Osteoblast (primary cell): ENCODE measurements around the gene PDE5A. TPM values are rescaled to one million over a fixed set of nuclear protein-coding genes. Genes with fewer than 3 reads are reported as not detected.
A peak's percentile ranks its signal among the peaks of the same experiment; 100 is the strongest.

Experiments used
- DNase-seq: peaks from one replicate; pipeline ENCODE4 v3.0.0; 2011; ENCODE audit warnings: low spot score, mixed read lengths; ENCODE audit not compliant: insufficient read length; ENCODE audit errors: missing footprints
- H2AFZ ChIP-seq: 2 replicates; pipeline ENCODE4 v1.6.0; 2011; ENCODE audit warnings: mild to moderate bottlenecking, low read length
- H3K27ac ChIP-seq: 2 replicates; pipeline ENCODE4 v1.5.1; 2011; ENCODE audit warnings: mild to moderate bottlenecking, low read depth, low read length, moderate library complexity
- H3K27me3 ChIP-seq: 2 replicates; pipeline ENCODE4 v1.6.0; 2012; ENCODE audit warnings: mild to moderate bottlenecking, control low read depth, inconsistent platforms, low read length, moderate library complexity; ENCODE audit not compliant: insufficient read depth
- H3K36me3 ChIP-seq: 2 replicates; pipeline ENCODE4 v1.5.1; 2011; ENCODE audit warnings: mild to moderate bottlenecking, low read length, control low read depth, moderate library complexity; ENCODE audit not compliant: insufficient read depth
- H3K4me1 ChIP-seq: 2 replicates; pipeline ENCODE4 v1.5.1; 2011; ENCODE audit warnings: mild to moderate bottlenecking, low read length, control low read depth, moderate library complexity; ENCODE audit not compliant: insufficient read depth
- H3K4me2 ChIP-seq: 2 replicates; pipeline ENCODE4 v1.6.0; 2011; ENCODE audit warnings: mild to moderate bottlenecking, low read length; ENCODE audit not compliant: insufficient read depth
- H3K4me3 ChIP-seq: fragments of 200-600 bp; sonication (generic); 3 replicates; pipeline ENCODE4 v1.5.1; 2012; ENCODE audit warnings: mild to moderate bottlenecking, low read length, inconsistent platforms; ENCODE audit not compliant: insufficient read depth
- H3K79me2 ChIP-seq: 2 replicates; pipeline ENCODE4 v1.6.0; 2012; ENCODE audit warnings: mild to moderate bottlenecking, low read length, control low read depth, inconsistent platforms; ENCODE audit not compliant: insufficient read depth
- H3K9me3 ChIP-seq: 2 replicates; pipeline ENCODE4 v1.5.1; 2011; ENCODE audit warnings: low read depth, low read length, control low read depth
- H4K20me1 ChIP-seq: 2 replicates; pipeline ENCODE4 v1.6.0; 2012; ENCODE audit warnings: mild to moderate bottlenecking, low read length, control low read depth; ENCODE audit not compliant: insufficient read depth
- total RNA-seq: library from RNA; depleted of rRNA; stranded (reverse); fragments of >200 nt; gene quantifications from 2 replicates; pipeline ENCODE4 v1.2.3, GENCODE V29; 2012
- TF ChIP-seq, protein P1 (sequence below): IDR thresholded peaks from 2 replicates; pipeline ENCODE4 v1.5.1; 2011; ENCODE audit warnings: mild to moderate bottlenecking, low read depth, low read length, moderate library complexity; ENCODE audit errors: extremely low read depth

The PDE5A gene
- total RNA-seq, 1 donor: 140 TPM

DNA sequence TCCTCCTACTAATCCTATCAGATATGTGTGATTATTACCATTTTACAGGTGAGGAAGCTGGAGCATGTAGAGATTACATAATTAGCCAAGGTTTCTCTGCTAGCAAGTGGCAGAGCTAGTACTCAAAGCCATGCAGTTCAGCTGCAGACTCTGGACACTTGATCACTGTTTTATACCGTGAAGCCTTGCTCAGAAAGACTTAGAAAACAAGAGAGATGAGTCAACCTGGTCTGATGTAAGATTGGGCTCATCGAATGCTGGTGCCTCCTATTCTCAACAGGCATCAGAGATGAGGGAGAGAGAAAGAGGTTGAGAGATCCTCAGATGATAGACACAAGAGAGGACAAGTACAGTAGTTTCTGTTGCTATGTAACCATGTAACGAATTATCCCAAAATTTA lies 19.0 kb upstream of the PDE5A start:
- DNase-seq: peak; percentile 50
- Histone ChIP-seq H3K9me3 (no peaks in the 10 kb centered on the region), H3K79me2 (no peaks in the 10 kb centered on the region), H3K4me2 (no peak overlapping the region), H3K36me3 (no peaks in the 10 kb centered on the region), H2AFZ (peak overlapping the region; percentile 23), H4K20me1 (no peaks in the 10 kb centered on the region), H3K27me3 (no peaks in the 10 kb centered on the region), H3K27ac (no peak overlapping the region), H3K4me1 (peaks cover 20% of the 10 kb centered on the region), H3K4me3 (no peak overlapping the region)
- TF ChIP-seq, protein P1, sequence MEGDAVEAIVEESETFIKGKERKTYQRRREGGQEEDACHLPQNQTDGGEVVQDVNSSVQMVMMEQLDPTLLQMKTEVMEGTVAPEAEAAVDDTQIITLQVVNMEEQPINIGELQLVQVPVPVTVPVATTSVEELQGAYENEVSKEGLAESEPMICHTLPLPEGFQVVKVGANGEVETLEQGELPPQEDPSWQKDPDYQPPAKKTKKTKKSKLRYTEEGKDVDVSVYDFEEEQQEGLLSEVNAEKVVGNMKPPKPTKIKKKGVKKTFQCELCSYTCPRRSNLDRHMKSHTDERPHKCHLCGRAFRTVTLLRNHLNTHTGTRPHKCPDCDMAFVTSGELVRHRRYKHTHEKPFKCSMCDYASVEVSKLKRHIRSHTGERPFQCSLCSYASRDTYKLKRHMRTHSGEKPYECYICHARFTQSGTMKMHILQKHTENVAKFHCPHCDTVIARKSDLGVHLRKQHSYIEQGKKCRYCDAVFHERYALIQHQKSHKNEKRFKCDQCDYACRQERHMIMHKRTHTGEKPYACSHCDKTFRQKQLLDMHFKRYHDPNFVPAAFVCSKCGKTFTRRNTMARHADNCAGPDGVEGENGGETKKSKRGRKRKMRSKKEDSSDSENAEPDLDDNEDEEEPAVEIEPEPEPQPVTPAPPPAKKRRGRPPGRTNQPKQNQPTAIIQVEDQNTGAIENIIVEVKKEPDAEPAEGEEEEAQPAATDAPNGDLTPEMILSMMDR: no peak

DNA sequence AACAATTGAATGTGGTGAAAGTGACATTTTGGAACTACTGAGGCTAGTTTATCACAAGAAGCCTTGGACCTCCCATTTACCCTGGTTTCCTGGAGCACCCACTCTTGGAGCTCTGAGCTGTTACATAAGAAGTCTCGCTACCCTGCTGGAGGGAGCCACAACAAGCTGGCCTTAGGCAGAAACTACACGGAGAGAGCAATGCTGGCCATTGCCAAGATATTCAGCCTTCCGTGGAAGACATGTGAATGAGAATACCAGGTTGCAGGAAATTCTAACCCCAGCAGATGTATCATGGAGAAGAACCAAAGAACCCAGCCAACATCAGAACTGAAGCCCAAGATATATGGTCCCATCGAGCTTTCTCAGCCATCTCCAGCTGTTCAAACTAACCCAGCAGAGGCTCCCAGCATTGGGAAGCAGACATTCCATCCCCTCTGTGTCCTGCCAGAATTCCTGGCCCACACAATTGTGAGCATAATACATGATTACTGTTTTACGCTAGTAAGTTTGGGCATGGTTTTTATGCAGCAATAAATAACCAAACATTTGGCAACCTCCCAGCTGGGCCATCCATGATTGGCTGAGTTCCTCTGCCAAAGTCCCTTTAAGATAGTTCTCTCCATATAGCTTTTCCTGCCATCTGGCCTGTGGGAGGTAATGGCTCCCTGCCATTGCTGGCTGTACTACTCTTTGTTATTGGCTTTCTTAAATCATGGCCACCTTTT lies 17.9 kb upstream of the PDE5A start:
- Histone ChIP-seq H3K9me3 (no peaks in the 10 kb centered on the region), H3K4me3 (no peak overlapping the region), H3K4me1 (peaks cover 15% of the 10 kb centered on the region), H3K36me3 (no peaks in the 10 kb centered on the region), H3K4me2 (no peak overlapping the region), H3K27me3 (no peaks in the 10 kb centered on the region), H4K20me1 (no peaks in the 10 kb centered on the region), H3K27ac (no peak overlapping the region), H3K79me2 (no peaks in the 10 kb centered on the region), H2AFZ (peak overlapping the region; percentile 54)
- DNase-seq: no peak
- TF ChIP-seq, protein P1: no peak

DNA sequence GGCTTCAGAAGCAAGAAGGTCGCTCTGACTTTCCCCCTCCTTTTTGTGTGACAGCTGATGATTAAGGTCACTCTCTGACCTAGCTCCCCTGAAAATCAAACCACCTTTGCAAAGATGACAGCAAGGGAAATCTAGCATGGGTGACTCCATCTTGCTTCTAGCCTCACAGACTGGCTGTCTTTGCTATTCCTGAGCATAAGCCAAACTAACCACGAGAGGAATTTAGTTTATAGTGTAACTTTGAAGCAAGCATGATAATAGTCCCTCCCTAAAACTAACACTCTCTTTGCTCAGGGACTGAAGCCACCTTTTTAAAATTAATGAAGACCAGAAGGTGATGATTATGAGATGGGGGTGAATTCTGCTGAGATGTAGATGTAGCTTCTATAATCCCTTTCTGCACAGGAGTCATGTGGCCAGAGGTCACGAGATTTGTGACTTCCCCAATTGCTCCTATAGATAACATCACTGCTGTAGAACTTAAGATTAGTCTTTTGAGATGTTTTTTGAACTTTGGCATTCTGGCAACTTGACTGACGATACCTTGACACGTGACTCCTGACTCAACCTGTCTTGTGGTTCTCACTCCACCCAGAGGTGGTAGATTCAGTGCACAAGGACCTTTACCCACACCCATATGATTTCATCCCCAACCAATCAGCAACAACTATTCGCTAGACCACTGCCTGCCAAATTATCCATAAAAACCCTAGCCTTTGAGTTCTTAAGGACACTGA lies 14.9 kb upstream of the PDE5A start:
- H3K79me2 ChIP-seq: no peaks in the 10 kb centered on the region
- no peak for DNase-seq
- H3K4me2 ChIP-seq: no peak overlapping the region
- H3K27me3 ChIP-seq: no peaks in the 10 kb centered on the region
- peaks cover 16% of the 10 kb centered on the region for H3K4me1 ChIP-seq
- H3K4me3 ChIP-seq: no peak overlapping the region
- no peak overlapping the region for H2AFZ ChIP-seq
- H3K9me3 ChIP-seq: no peaks in the 10 kb centered on the region
- no peaks in the 10 kb centered on the region for H4K20me1 ChIP-seq
- no peak overlapping the region for H3K27ac ChIP-seq
- TF ChIP-seq, protein P1: no peak
- no peaks in the 10 kb centered on the region for H3K36me3 ChIP-seq

DNA sequence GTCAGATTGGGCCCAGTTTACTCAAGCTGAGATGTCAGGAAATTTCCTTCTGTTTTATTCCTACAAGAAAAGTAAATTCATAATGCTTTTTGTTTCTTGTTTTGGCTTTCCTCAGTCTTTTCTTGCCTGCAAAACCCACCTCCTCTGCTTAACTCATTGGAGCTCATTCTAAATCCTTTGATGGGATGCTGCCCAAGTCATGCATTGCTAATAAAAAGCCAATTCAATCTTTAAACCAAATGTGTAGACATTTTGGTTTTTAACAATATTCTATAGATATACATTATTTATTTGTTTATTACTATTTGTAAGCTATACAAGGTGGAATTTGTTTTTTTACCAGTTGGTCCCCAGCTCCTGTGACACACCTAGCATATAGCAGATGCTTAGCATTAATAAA lies 13.2 kb upstream of the PDE5A start:
- H4K20me1 ChIP-seq: no peaks in the 10 kb centered on the region
- no peak overlapping the region for H2AFZ ChIP-seq
- H3K27me3 ChIP-seq: no peaks in the 10 kb centered on the region
- H3K4me3 ChIP-seq: no peak overlapping the region
- H3K79me2 ChIP-seq: no peaks in the 10 kb centered on the region
- H3K9me3 ChIP-seq: no peaks in the 10 kb centered on the region
- H3K4me1 ChIP-seq: peaks cover 9% of the 10 kb centered on the region
- no peak for DNase-seq
- TF ChIP-seq, protein P1: no peak
- H3K4me2 ChIP-seq: no peak overlapping the region
- H3K36me3 ChIP-seq: no peaks in the 10 kb centered on the region
- H3K27ac ChIP-seq: no peak overlapping the region
